ENCODE measurements around the gene TEX19. TPM values are rescaled to one million over a fixed set of nuclear protein-coding genes. Genes with fewer than 3 reads are reported as not detected.
A peak's percentile ranks its signal among the peaks of the same experiment; 100 is the strongest.

Gene TEX19
- total and polyA plus RNA-seq, 8 donors: not detected

DNA sequence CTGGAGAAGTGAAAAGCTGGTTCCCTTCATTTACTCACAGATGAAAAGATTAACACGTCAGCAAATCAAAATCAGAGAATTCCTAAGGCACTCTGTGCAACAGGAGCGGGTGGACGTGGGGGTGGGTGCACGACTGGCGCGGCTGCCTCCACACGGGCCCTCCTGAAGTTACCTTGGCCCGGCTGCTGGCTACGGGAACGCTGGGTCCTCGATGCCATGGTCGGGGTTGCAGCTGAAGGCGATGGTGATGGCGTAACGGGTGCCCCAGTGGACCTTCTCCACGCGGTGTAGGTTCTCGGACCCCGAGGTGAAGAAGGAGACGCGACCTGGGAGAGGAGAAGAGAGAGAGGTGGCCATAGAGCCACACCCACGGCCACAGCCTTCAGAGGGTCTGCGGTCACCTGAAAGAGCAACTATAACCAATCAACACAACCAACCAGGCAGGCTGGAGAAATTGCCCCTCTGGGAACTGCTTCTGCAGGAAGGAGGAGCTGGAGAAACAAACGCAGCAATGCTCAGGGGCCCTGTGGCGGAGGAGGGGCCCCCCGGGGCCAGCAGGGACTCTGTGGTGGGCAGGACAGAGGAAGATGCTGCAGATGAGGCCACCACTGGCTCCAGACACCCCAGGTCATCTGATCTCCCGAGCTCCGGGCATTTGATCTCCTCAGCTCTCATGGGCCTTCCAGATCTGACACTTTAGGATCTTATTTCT lies 33.3 kb downstream of the TEX19 start:
- FAIRE-seq (no peak), ATAC-seq (no peak), DNase-seq (no peak)
- peaks cover 0 to 4% (median 0%) of the 10 kb centered on the region in 3 donors for H3K4me1 ChIP-seq
- H3K9me3 ChIP-seq: no peaks in the 10 kb centered on the region
- TF ChIP-seq, protein P1, sequence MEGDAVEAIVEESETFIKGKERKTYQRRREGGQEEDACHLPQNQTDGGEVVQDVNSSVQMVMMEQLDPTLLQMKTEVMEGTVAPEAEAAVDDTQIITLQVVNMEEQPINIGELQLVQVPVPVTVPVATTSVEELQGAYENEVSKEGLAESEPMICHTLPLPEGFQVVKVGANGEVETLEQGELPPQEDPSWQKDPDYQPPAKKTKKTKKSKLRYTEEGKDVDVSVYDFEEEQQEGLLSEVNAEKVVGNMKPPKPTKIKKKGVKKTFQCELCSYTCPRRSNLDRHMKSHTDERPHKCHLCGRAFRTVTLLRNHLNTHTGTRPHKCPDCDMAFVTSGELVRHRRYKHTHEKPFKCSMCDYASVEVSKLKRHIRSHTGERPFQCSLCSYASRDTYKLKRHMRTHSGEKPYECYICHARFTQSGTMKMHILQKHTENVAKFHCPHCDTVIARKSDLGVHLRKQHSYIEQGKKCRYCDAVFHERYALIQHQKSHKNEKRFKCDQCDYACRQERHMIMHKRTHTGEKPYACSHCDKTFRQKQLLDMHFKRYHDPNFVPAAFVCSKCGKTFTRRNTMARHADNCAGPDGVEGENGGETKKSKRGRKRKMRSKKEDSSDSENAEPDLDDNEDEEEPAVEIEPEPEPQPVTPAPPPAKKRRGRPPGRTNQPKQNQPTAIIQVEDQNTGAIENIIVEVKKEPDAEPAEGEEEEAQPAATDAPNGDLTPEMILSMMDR (IDR thresholded peaks at IDR 0.05): no peak
- no peaks in the 10 kb centered on the region for H3K36me3 ChIP-seq
- no peak overlapping the region for H3K27ac ChIP-seq
- 92 to 95% methylated on average over 28 of the region's 28 CpGs for WGBS, 2 donors
- H3K4me3 ChIP-seq: no peak overlapping the region
- intact Hi-C loops (cut with DNase I): no loop called here
- H3K27me3 ChIP-seq: no peaks in the 10 kb centered on the region

DNA sequence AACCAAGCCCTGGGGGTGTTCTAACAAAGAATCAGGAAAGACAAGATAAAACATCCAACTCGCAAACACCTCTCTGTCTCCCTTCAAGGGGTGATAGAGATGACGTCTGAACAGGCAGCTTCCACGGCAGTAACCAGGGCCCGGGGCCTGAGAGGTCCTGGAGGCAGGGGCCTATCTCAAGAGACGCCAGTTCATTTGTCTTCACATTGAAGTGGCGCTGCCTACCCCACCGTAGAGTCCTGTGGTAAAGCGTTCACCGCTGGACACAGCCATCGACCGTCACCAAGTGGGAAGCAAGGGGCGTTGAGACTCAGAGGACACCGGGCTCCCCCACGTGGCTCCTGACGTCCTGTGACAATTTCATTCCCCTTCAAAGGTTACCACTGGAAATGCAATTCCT lies 33.9 kb downstream of the TEX19 start:
- TF ChIP-seq, protein P1 (IDR thresholded peaks at IDR 0.05): no peak
- Histone ChIP-seq H3K27me3 (no peaks in the 10 kb centered on the region), H3K4me1 (peaks cover 0 to 4% (median 0%) of the 10 kb centered on the region in 3 donors), H3K9me3 (no peaks in the 10 kb centered on the region), H3K4me3 (no peak overlapping the region), H3K36me3 (no peaks in the 10 kb centered on the region), H3K27ac (no peak overlapping the region)
- intact Hi-C loops (cut with DNase I): no loop called here
- FAIRE-seq (no peak), ATAC-seq (no peak), DNase-seq (no peak)
- WGBS, 2 donors: 90 to 91% methylated on average over 15 of the region's 15 CpGs

DNA sequence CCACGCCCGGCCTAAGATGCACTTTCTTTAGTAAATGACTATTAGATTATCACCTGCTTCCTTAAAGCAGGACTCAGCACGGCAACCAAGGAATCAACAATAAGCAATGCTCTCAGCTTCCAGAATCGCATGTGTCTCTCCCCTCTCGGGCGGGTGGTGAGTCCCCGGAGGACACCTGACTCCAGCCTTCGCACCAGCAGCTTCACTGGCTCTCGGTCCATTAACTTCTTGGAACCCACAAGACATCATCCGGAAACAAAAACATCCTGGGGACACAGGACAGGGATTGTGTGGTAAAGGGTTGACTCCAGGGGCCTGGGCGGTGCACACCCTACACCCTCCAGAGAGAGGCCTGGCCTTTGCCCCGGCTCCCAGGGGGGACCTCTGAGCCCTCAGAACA lies 35.2 kb downstream of the TEX19 start:
- intact Hi-C loops (cut with DNase I): no loop called here
- Histone ChIP-seq H3K4me3 (no peak overlapping the region), H3K27me3 (no peaks in the 10 kb centered on the region), H3K4me1 (no peaks in the 10 kb centered on the region), H3K9me3 (no peaks in the 10 kb centered on the region), H3K36me3 (no peaks in the 10 kb centered on the region), H3K27ac (no peak overlapping the region)
- 85 to 88% methylated on average over 12 of the region's 12 CpGs for WGBS, 2 donors
- DNase-seq: no peak
- no peak for ATAC-seq
- TF ChIP-seq, protein P1 (IDR thresholded peaks at IDR 0.05): no peak
- FAIRE-seq: no peak

DNA sequence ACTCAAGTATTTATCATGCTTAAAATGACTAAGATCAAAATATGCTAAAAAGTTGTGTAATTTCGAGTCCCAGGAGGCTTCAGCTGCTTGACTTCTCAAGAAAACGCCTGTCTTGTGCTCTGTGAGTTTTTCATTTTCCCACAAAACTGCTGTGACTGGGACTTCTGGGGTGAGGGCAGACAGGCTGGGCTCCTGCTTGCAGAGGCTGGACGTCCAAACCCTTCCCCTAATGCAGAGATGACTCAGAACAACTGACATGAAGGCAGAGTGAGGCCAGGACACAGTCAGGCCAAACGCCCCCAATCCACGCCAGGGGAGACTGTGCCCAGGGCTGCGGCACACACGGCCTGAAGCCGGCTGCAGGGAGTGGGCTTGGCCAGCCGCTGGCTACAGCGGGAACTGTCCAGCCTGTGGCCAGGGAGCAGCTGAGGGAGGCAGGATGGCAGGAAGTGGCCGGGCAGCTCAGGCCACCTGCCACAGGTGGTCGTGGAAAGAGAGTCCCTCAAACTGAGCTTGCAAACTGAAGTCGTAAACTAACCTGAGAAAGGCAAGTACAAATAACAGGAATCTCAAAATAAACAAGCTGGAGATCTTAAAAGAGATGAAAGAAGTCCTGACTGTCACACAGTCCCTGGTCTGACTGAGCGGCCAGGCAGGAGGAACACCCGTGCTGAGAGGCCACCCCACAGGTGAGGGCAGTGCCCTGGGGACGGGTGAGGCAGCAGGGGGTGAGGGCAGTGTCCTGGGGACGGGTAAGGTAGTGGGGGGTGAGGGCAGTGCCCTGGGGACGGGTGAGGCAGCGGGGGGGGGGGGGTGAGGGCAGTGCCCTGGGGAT lies 37.8 kb downstream of the TEX19 start:
- Histone ChIP-seq H3K4me3 (no peak overlapping the region), H3K27ac (no peak overlapping the region), H3K4me1 (no peaks in the 10 kb centered on the region), H3K9me3 (no peaks in the 10 kb centered on the region), H3K27me3 (no peaks in the 10 kb centered on the region), H3K36me3 (no peaks in the 10 kb centered on the region)
- peak in 2 of 4 donors; percentile 9 to 26 for ATAC-seq
- 81 to 86% methylated on average over 16 to 18 of the region's 19 CpGs for WGBS, 2 donors
- intact Hi-C loops (cut with DNase I): no loop called here
- TF ChIP-seq, protein P1 (IDR thresholded peaks at IDR 0.05): no peak
- peak in 1 of 6 donors; percentile 44 for DNase-seq
- FAIRE-seq: no peak

Measured in pancreas (tissue), 10 donors.